Nucleus accumbens (tissue), 56 donors: ENCODE data around the gene ADORA2A.
A peak's percentile ranks its signal among the peaks of the same experiment; 100 is the strongest.

ENCODE experiments used
- DNase-seq, 56 donors: peaks; one replicate each; lab custom pipeline; 2025; lab: John Stamatoyannopoulos, UW

ADORA2A gene

DNA sequence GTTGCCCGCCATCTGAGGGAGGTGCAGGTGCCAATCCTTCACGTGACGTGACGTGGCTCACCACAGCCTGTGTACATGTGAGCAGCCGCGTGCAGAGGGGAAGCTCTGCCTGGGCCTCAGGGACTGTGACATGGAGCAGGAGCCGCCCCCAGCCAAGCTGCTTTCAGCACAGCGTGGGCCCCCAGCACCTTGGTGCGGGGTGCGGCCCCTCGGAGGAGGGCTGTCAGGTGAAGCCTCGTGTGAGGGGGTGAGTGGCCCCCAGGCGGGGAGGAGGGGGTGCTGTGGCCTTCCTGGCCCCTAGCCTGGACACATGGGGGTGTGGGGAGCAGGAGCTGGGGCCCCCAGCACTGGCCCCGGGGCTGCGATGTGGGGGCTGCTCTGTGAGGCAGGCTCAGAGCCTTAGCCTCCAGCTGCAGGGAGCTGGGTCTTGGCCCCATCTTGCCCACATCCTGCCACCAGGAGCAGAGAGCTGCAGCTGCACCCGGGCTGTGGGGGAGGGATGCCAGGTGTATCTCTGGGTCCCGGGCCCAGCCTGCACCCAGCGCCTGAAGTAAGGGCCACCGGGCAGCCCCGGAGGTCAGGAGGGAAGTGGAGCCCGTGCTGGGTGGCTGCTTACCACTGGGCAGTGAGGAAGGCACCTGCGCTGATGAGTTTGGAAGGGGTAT is at the start of gene ADORA2A:
Gene ADORA2A, plus strand, starts transcription at position 100 of the 665 bp plus-strand sequence. CDS start 5,806 bp downstream, outside the sequence.
- peak in 20 of 56 donors; percentile 12 to 69 (median 34) for DNase-seq

DNA sequence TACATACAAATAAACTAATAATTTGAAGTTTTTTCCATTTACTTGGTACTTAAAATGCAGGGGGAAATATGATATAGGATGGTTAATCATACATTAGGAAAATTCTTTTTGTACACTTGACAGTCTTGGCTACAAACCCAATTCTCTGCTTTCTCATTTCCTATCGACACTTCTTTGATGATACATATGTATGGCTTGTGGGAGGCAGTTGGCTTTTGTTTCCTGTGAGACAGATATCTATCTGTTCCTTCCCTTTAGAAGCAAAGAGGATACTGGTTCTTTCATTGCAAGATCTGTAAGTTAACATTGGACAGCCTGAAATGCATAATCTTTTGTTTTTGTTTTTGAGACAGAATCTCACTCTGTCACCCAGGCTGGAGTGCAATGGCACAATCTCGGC is 47.9 kb upstream of the ADORA2A start:
- DNase-seq = no peak

DNA sequence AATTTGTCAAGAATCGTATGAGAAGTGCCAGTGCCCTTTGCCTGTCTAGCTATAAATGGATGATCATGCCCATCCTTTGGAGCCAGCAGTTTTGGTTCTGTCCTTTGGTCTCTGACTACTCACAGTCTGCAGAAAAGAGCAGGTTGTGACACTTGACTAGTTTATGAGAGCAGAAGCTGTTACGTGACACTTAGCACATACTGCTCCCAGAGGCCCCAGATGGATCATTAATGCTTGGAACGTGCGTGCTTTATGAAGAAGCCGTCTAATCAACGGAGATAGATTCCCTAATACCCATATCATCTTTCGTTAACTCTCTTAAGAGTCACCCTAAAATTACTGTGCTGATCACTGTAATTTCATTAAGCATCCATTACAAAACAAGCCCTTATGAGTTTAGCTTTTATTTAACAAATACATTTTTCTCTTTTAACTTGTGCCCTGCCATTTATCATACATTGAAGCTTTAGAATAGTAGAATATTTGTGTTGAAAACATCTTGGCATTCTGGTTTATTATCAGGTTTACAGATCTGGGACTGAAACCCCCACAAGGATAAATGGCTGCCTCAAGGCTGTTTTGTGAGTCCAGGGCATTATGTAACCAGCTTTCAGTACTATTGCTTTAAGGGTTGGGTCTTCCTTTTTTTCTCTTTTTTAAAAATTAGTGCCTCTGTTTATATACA is 47.0 kb upstream of the ADORA2A start:
- no peak for DNase-seq

DNA sequence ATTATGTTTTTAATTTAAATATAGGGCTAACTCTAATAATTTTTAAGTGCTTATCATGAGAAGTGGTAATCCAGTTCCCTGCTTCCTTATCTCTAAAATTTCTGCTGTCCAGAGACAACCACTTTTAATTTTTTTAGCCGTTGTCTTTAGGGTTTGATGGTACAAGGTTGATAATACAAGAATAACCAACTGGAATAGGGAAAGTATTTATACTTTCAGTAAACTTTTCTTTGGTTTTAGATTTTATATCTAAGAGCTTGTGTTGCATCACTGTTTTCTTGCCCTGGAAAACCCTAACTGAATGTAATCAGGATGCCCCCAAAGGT is 46.5 kb upstream of the ADORA2A start:
- no peak for DNase-seq

DNA sequence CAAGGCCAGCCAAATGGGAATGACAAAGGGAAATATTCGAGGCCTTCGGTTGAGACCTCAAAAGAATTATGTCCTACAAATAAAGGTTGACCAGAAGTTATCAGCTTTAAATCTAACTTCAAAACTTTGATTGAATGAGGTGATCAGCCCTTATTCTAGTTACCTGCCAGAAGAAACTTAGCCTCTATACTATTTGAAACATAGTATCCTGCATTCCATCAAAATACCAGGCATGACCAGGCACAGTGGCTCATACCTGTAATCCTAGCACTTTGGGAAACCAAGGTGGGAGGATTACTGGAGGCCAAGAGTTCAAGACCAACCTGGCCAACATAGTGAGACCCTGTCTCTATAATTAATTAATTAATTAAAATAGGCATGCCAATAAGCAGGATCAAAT is 44.3 kb upstream of the ADORA2A start:
- no peak for DNase-seq

DNA sequence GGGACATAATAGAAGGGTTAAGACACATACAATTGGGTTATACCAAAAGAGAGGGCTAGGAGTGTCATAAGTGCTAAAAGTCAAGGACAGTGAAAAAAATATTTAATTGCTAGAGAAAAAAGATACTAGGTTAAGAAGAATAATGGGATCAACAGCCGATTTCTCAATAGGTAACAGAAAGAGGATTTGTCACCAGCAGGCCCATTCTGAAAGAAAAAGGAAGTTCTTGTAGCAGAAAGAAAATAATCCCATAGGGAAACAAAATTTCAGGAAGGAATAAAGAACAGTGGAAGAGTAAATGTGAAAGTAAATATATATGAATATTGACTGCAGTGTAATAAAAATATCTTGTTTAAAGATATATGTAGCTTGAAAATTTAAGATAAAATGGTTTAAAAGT is 43.3 kb upstream of the ADORA2A start:
- DNase-seq = no peak

DNA sequence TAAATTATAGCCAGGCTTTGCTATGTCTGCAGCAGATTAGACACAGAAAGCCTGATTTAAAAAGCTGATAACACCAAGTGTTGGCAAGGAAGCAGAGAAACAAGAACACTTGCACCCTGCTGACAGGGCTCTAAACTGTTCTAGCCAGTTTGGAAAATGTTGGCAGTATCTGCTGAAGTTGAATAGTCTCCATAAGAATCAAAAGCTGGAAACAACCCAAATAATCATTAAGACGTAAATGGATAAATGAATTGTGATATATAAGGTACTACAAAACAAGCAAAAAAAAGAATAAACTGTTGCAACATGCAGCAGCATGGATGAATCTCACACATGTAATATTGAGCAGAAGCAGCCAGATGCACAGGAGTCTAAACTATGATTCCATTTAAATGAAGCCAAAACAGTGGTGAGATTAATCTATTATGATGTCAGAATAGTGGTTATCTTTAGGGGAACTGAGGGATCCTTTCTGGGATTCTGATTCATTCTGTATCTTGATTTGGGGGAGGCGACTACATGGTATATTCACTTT is 40.4 kb upstream of the ADORA2A start:
- DNase-seq = no peak

DNA sequence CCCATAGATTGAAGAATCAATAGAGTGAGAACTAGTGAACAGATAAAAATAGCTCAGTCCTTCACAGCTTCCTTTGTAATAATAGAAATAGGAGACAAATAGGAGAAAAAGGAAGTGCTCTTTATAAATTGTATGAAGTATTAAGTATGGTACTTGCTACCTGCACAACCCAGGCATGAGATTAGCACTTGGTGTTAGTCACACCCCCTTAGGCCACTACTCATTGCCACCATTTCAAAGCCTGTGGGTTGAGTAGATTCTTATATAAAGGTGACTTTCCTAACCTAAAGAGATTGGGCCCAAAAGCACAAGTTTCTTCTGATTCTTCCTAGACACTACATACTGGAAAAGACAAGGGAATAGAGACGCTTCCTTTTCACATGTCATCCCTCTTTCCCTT is 37.7 kb upstream of the ADORA2A start:
- DNase-seq = no peak

DNA sequence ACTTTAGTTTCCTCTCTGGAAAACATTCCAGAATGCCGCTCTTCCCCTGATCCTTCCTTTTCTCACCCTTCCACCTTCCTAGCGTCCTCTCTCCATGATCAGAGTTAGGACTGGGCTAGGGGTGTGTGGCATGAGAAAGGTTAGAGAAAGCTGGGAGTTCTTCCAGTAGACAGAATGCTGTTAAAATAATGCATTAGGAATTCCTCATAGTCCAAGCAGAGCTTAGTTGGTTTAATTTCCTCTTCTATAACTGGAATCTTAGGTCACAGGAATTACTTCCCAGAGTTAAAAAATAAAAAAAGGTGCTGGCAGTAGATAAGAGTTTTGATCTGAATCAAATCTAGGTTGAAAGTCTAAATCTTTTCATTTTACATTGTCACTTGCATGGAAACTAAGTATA is 37.2 kb upstream of the ADORA2A start:
- DNase-seq = no peak

DNA sequence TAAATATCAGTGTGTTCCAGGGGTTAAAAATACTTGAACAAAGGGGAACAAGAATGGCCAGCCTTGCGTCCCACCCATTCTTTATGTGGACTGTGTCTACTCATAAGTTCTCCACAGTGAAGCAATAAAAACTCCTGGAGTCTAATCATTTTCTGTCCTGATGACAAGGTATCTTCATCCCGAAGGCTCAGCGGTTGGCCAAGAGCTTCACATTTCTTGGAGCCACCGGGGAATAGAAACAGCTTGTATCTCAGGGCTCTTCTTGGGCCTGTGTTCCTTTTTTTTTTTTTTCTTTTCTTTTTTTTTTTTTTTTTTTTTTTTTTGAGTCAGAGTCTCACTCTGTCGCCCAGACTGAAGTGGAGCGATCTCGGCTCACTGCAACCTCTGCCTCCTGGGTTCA is 36.8 kb upstream of the ADORA2A start:
- no peak for DNase-seq

DNA sequence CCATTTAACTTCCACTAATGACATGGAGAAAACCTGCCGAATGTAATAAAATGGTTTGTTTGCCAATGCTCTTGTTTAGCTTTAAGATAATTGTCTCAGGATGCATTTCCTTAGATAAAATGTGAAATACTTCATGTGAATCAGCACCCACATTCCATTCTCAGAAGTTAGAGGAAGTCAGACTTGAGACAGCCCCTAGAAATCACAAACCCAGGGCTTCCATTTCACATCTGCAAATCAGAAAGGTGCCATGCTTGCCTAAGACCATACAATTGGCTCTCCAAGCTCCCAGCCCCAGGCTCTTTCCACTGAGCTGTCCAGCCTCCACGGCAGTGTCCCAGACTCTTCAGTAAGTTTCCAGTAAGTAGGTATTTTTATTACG is 35.6 kb upstream of the ADORA2A start:
- no peak for DNase-seq

DNA sequence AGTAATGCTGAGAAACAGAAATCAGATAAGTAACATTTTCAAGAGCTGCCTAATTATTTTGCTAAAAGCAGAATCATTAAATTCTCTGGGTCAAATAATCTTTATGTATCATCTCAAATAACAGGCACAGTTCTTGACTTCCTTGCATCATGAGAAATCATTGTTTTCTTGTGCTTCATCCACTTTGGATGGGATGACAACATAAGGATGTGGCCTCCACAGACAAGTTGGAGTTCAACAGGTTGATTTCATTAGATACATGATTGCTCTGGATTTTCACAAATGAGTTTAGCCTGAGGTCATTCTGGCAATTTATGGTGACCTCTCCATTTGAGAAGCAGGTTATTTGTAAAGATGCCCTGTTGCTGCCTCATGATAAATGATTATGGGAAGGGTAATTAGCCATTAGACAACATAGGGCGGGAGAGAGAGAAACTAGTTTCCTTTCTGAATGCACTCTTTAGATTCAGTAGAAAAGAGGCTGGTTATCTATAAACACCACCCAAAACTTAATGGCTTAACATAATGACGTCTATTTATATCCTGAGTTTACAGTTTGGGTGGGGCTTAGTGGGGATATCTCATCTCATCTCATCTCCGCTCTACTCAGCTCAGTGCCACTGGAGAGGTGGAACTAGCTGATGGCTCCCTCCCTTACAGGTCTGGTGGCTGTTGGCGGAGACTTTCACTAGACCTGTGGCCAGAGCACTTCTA is 35.0 kb upstream of the ADORA2A start:
- DNase-seq = no peak

DNA sequence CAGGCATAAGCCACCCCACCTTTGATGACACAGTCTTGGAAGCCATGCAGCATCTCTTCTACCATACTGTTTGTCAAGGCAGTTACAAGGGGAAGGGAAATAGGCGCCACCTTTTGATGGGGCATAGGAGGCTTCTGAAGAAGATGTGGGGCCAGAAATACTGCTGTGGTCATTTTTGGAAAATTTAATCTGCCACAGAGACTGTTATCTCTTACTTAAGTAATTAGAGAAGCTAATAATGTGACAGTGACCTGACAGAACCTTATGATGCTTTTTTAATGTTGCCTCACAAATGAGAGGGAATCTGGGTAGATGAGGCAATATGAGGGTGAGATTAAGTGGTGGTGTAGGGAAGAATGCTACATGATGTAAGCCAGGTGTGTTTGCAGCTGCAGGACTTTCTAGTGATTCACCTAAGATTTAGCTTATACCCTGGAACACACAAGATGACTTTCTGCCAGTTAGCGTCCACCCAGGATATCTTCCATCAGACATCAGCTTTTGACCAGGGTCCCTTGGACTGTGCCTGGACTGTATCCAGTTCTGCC is 34.3 kb upstream of the ADORA2A start:
- no peak for DNase-seq

DNA sequence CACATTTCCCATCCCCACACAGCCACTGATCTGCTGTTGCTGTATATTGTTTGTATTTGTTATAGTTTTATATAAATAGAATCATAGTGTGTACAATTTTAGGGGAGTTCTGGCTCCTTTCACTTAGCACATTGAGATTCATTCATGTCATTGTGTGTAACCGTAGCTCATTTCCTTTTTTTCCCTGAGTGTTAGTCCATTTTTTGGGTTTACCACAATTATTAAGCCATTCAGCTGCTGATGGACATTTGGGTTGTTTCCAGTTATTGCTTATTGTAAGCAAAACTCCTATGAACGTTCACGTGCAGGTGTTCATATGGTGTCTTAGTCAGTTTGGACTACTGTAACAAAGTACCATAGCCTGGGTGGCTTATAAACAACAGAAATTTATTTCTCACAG is 33.6 kb upstream of the ADORA2A start:
- DNase-seq = no peak

DNA sequence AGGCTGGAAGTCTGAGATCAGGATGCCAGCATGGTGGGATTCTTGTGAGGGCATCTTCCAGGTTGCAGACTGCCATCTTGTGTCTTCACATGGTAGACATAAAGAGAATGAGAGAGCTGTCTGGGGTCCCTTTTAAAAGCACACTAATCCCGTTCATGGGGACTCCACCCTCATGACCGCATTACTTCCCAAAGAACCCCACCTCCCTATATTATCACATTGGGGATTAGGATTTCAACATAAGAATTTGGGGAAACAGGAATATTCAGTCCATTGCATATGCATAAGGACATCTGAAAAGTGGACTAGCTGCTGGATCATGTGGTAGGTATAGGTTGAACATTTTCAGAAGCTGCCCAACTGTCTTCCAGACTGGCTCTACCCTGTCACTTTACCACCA is 33.1 kb upstream of the ADORA2A start:
- no peak for DNase-seq

DNA sequence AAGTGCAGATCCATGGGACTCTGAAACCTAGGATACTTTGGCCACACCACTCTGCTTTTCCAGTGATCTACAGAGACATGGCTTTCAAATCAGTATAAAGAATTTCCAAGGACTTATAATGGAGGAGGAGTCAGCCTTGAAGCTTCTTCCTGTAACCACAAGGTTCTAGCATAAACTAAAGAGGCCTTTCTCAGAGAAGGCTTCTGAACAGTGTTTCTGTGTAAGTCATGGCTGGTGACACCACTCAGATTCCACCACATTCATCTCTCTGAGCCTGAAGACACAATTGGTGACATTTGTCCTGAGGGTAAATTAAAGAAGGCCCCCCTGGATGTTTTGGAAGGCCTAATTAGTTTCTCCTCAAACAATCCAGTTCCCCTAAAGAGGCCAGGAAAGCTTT is 29.0 kb upstream of the ADORA2A start:
- no peak for DNase-seq

DNA sequence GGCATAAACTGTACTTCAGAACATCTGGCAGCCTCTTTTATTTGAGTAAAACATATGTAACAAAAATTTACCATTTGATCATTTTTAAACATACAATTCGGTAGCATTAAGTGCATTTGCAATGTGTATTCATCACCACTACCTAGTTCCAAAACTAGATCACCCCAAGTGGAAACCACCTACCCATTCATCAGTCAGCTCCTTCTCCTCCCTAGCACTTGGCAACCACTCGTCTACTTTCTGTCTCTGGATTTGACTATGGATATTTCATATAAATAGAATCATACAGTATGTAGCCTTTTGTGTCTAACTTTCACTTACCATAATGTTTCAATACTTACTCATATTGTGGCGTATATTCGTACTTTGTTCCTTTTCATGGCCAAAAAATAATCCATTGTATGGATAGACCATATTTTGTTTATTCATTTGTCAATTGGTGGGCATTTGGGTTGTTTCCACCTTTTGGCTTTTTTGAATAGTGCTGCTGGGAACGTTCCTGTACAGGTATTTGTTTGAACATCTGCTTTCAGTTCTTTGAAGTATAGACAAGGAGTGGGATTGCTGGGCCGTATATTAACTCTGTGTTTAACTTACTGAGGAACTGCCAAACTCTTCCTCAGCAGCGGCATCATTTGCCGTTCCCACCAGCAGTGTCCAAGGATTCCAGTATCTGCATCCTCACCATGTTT is 27.2 kb upstream of the ADORA2A start:
- no peak for DNase-seq

DNA sequence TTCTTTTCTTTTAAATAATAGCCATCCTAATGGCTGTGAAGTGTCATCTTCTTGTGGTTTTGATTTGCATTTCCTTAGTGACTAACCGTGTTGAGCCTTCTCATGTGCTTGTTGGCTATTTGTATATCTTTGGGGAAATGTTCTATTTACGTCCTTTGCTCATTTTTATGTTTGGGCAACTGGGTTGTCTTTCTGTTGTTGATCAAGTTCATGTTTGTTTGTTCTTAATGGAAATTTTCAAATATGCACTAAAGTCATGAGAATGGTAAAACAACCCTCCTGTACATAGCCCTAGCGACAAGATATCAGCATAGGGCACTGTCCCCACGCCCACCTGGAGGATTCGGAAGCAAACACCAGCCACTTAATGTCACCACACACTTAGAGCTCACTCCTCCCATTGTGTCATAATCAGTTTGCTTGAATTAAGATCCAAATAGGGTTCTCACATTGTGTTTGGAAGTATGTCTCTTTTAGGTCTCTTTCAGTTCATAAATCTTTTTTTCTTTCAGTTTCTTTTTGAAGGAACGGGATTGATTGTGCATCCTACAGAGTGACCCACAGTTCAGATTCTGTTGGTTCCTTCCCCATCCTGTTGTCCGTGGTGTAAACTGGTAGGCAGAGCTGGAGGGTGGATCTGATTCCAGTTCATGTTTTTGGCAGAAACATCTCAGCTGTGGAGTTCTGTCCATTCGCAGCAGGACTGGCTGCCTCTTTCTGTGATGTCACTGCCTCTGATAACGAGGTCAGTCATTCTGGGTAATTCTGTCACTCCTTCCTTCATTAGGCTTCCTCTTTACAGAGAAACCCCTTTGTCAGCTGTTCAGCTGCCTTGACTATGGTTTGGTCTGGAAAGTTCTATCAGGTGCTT is 26.4 kb upstream of the ADORA2A start:
- DNase-seq = no peak

DNA sequence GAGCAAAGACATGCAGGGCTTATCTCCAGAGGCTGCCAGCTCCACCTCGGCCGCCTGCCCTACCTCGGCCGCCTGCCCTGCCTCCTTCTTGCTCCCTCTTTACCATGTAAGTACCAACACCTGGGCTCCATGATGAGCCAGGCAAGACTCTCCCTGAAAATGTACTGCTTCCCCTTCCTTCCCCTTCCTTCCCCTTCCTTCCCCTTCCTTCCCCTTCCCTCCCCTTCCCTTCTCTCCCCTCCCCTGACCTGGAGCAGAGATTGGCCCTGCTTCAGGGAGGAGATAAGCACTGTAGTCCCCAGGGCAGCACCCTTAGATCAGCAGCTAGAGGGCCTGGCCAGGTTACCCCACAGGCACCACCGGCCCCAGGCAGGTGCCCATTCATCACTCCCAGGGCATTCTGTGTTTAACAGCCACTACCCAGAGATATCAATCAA is 25.4 kb upstream of the ADORA2A start:
- no peak for DNase-seq
